Fibroblast of villous mesenchyme (primary cell): ENCODE data around the gene EXOC3L4. TPM values are rescaled to one million over a fixed set of nuclear protein-coding genes. Genes with fewer than 3 reads are reported as not detected.
"Not testable (repeated sequence)": the region's sequence is repeated elsewhere in the genome, so short reads cannot be mapped to it uniquely, and the experiment has no call there.

Experiments
- DNase-seq: peaks from one replicate; pipeline ENCODE4 v3.0.0-alpha.2; 2010; ENCODE audit warnings: low read depth
- H3K4me3 ChIP-seq: 2 replicates; pipeline ENCODE4 v1.5.1; 2011; ENCODE audit warnings: low read depth, mild to moderate bottlenecking, low read length
- CTCF ChIP-seq: IDR thresholded peaks from 2 replicates; pipeline ENCODE4 v1.5.1; 2012; ENCODE audit warnings: low read depth, mild to moderate bottlenecking, low read length; ENCODE audit not compliant: insufficient read depth
- total RNA-seq: library from RNA; depleted of rRNA; stranded (reverse); fragments of >200 nt; gene quantifications from 2 replicates; pipeline ENCODE4 v1.2.3, GENCODE V29; 2012

EXOC3L4 gene
- total RNA-seq, 1 donor, result not detected

- no peak for DNase-seq
- no peak for TF ChIP-seq CTCF
- H3K4me3 ChIP-seq, result no peak overlapping the region
Measured at GRCh38 chr14:103113774-103114173, 19.2 kb downstream of the EXOC3L4 start.

DNA sequence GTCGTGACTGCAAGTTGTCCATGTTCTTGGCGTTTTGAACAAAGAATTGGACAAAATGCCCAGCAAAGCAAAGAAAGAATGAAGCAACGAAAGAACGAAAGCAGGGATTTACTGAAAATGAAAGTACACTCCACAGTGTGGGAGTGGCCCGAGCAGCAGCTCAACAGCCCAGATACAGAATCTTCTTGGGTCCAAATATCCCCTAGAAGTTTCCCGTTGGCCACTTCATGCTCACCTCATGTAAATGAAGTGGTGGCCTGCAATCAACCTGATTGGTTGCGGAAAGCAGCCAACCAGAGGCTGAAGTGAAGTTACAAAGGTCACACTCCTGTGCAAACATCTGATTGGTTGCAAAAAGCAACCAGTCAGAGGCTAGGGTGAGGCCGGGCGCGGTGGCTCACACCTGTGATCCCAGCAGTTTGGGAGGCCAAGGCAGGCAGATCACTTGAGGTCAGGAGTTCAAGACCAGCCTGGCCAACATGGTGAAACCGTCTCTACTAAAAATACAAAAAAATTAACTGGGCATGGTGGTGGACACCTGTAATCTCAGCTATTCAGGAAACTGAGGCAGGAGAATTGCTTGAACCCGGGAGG, 20.7 kb downstream of the EXOC3L4 start:
- peak overlapping the region; percentile 31 for H3K4me3 ChIP-seq
- peak; percentile 43 for DNase-seq

DNA sequence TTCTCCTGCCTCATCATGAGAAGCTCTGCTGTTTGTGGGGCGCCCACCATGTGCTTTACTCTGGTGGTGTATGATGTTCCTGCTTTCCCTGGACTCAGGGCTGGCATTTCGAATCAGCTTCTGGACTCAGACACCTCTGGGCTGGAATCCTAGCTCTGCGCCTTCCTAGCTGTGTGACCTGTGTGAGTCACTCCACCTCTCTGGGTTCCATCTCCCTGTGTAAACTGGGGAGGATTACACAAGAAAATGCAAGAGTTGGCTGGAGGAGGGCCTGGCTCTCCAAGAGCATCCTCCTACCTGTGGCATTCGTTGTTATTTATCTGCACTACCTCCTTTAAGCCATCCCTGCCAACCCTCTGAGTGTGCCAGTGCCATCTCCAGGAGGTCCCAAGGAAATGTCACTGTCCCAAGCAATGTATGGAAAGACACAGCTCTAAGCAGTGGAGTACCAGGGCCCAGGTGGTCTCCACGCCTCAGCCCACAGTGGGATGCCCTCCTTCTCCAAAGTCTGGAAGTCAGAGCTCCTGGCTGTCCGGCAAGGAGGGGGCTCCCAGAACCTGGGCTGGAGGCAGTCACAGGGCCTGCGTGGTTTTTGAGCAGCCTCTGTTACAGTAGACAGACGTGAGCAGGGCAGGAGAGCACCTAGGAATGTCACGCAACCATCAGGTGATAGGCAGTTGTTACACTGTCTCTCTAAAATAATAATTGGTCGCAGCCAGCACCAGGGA, 21.5 kb downstream of the EXOC3L4 start:
- DNase-seq, result peak; percentile 56
- TF ChIP-seq CTCF, result no peak
- H3K4me3 ChIP-seq, result no peak overlapping the region

GRCh38 chr14:103116636-103117035, 22.1 kb downstream of the EXOC3L4 start:
- DNase-seq, result no peak
- TF ChIP-seq CTCF, result no peak
- no peak overlapping the region for H3K4me3 ChIP-seq

DNA sequence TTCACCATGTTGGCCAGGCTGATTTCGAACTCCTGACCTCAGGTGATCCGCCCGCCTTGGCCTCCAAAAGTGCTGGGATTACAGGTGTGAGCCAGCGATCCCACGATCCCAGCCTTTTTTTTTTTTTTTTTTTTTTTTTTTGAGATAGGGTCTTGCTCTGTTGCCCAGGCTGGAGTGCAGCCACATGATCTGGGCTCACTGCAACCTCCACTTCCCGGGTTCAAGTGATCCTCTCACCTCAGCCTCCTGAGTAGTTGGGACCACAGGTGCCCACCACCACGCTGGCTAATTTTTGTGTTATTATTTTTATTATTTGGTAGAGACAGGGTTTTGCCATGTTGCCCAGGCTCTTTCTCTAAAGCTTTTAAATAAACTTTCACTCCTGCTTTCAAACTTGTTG, 23.0 kb downstream of the EXOC3L4 start:
- DNase-seq, result not testable (repeated sequence)

GRCh38 chr14:103118018-103118662, 23.6 kb downstream of the EXOC3L4 start:
- no peak overlapping the region for H3K4me3 ChIP-seq
- no peak for TF ChIP-seq CTCF
- peak; percentile 44 for DNase-seq

More for the DNA sequence above, 23.0 kb downstream of the EXOC3L4 start:
- not testable (repeated sequence) for H3K4me3 ChIP-seq

DNA sequence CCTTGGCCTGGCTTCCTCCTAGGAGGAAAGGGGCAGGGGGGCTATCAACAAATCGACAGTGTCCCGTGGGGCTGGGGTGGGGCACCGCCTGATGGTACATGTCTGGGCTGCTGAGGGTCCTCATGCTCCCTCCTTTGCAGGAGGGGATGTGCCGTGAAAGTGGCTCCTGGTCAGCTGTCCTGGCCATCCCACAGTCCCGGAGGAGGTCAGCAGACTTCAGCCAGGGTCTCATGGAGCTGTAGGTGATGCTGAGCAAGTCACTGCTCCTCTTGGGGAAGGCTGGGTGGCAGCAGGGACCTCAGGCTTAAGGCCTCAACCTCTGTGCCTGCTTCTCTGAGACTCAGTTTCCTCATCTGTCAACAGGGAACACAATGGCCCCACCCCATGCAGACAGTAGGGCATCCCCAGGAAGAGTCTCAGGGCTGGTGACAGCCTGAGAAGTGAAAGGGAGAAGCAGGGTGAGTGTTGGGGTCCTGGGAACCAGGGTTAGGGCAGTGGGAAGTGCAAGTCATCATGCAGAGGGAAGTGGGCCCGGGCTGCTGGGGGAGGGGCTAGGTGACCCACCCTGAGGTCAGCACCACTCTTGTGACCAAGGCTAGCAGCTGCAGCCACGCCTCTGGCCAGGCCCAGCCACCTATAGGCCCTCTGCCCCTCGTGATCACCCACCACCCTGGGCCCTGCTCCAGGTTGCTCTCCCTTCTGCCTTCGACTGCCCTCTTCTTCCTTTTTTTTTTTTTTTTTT, 24.3 kb downstream of the EXOC3L4 start:
- DNase-seq, result no peak
- TF ChIP-seq CTCF, result no peak

DNA sequence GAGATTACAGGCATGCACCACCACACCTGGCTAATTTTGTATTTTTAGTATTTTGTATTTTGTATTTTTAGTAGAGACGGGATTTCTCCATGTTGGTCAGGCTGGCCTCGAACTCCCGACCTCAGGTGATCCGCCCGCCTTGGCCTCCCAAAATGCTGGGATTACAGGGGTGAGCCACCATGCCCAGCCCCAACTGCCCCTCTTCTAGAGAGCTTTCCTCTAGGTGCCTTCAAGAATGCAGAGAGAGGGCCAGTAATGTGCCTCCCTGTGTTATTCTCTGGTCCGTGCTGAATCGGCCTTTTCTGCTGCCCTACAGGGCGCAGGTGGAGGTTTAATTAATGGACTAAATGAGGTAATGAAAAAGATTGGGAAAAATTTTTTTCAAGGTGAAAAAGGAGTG, 25.0 kb downstream of the EXOC3L4 start:
- not testable (repeated sequence) for H3K4me3 ChIP-seq, DNase-seq

More for the DNA sequence above, 24.3 kb downstream of the EXOC3L4 start:
- no peak overlapping the region for H3K4me3 ChIP-seq
